ENCODE data around the gene TYW5.

TYW5 gene

GRCh38 chr2:199955339-199956061, at the start of gene TYW5, which contains the start of gene MAIP1:
Gene TYW5 (minus strand): TSS chr2:199955491. CDS start chr2:199955470, 21 bp downstream.
Gene MAIP1 (plus strand): TSS chr2:199955582. CDS start chr2:199955799, 217 bp downstream.
- DNase-seq: peak; percentile 78

GRCh38 chr2:200003444-200003843, 48.2 kb upstream of the TYW5 start:
- no peak for DNase-seq

GRCh38 chr2:200000444-200001163, 45.3 kb upstream of the TYW5 start:
- DNase-seq: no peak

- no peak for DNase-seq
These were observed 43.9 kb upstream of the TYW5 start for GRCh38 chr2:199999166-199999565.

- DNase-seq: no peak
These were observed 42.0 kb upstream of the TYW5 start for GRCh38 chr2:199997296-199997695.

- no peak for DNase-seq
These were observed 39.6 kb upstream of the TYW5 start for GRCh38 chr2:199994896-199995295.

- no peak for DNase-seq
These were observed 39.1 kb upstream of the TYW5 start for GRCh38 chr2:199994371-199994770.

GRCh38 chr2:199992296-199992695, 37.0 kb upstream of the TYW5 start:
- DNase-seq: no peak

GRCh38 chr2:199991691-199992090, 36.4 kb upstream of the TYW5 start:
- DNase-seq: no peak

- DNase-seq: no peak
These were observed 34.5 kb upstream of the TYW5 start for GRCh38 chr2:199989822-199990221.

- no peak for DNase-seq
These were observed 32.9 kb upstream of the TYW5 start for GRCh38 chr2:199988151-199988550.

- DNase-seq: no peak
These were observed 32.3 kb upstream of the TYW5 start for GRCh38 chr2:199987586-199987985.

- peak; percentile 52 for DNase-seq
These were observed 30.4 kb upstream of the TYW5 start for GRCh38 chr2:199985625-199986207.

- DNase-seq: no peak
These were observed 29.5 kb upstream of the TYW5 start for GRCh38 chr2:199984755-199985154.

GRCh38 chr2:199984159-199984558, 28.9 kb upstream of the TYW5 start:
- no peak for DNase-seq

GRCh38 chr2:199983534-199983933, 28.2 kb upstream of the TYW5 start:
- DNase-seq: no peak

GRCh38 chr2:199982126-199982843, 27.0 kb upstream of the TYW5 start:
- no peak for DNase-seq

GRCh38 chr2:199979832-199980628, 24.7 kb upstream of the TYW5 start:
- peak; percentile 87 for DNase-seq

- DNase-seq: no peak
These were observed 24.1 kb upstream of the TYW5 start for GRCh38 chr2:199979398-199979797.

GRCh38 chr2:199977984-199978415, 22.7 kb upstream of the TYW5 start:
- DNase-seq: no peak

- DNase-seq: no peak
These were observed 20.1 kb upstream of the TYW5 start for GRCh38 chr2:199975273-199975895.

- DNase-seq: no peak
These were observed 18.4 kb upstream of the TYW5 start for GRCh38 chr2:199973703-199974102.

Measured in CD4-positive, alpha-beta T cell treated with Interleukin-6 for 4 hours (primary cell).